Fibroblast of skin of abdomen (primary cell): ENCODE measurements around the gene C12orf60.

Source experiments
- DNase-seq: peaks from one replicate; pipeline ENCODE4 v3.0.0-alpha.2; 2013

Gene C12orf60

GRCh38 chr12:14836336-14837210 is 33.1 kb downstream of the C12orf60 start:
- DNase-seq, result peak; percentile 79

GRCh38 chr12:14839262-14839661 is 35.8 kb downstream of the C12orf60 start:
- DNase-seq, result no peak

GRCh38 chr12:14840616-14841015 is 37.1 kb downstream of the C12orf60 start:
- DNase-seq, result no peak

- DNase-seq, result peak; percentile 62
Observed at GRCh38 chr12:14841761-14842160, 38.3 kb downstream of the C12orf60 start.

GRCh38 chr12:14842315-14842714 is 38.8 kb downstream of the C12orf60 start:
- DNase-seq, result no peak

- no peak for DNase-seq
Observed at GRCh38 chr12:14843425-14843887, 40.0 kb downstream of the C12orf60 start, which contains the start of gene ART4. TSS of gene ART4 (minus strand) at chr12:14843526. CDS start at chr12:14843113, 413 bp downstream.

GRCh38 chr12:14844401-14844800 is 40.9 kb downstream of the C12orf60 start:
- no peak for DNase-seq

GRCh38 chr12:14845350-14845750 is 41.9 kb downstream of the C12orf60 start:
- peak; percentile 61 for DNase-seq

- no peak for DNase-seq
Observed at GRCh38 chr12:14846042-14846587, 42.6 kb downstream of the C12orf60 start.

- DNase-seq, result no peak
Observed at GRCh38 chr12:14846876-14847580, 43.6 kb downstream of the C12orf60 start.

- peak; percentile 33 for DNase-seq
Observed at GRCh38 chr12:14849661-14850060, 46.2 kb downstream of the C12orf60 start.

- DNase-seq, result no peak
Observed at GRCh38 chr12:14850929-14851663, 47.6 kb downstream of the C12orf60 start.

- DNase-seq, result no peak
Observed at GRCh38 chr12:14852880-14853279, 49.4 kb downstream of the C12orf60 start.

- DNase-seq, result no peak
Observed at GRCh38 chr12:14853961-14854360, 50.5 kb downstream of the C12orf60 start.

GRCh38 chr12:14854586-14855183 is 51.2 kb downstream of the C12orf60 start:
- DNase-seq, result peak; percentile 10

GRCh38 chr12:14858513-14858912 is 55.0 kb downstream of the C12orf60 start:
- DNase-seq, result no peak

- DNase-seq, result no peak
Observed at GRCh38 chr12:14860490-14860889, 57.0 kb downstream of the C12orf60 start.

GRCh38 chr12:14868916-14869506 is 65.5 kb downstream of the C12orf60 start:
- DNase-seq, result no peak

- no peak for DNase-seq
Observed at GRCh38 chr12:14871247-14871646, 67.8 kb downstream of the C12orf60 start.

GRCh38 chr12:14871886-14872285 is 68.4 kb downstream of the C12orf60 start:
- no peak for DNase-seq

GRCh38 chr12:14873440-14874185 is 70.1 kb downstream of the C12orf60 start:
- DNase-seq, result no peak
